Measurements from ENCODE around the gene PAX6. TPM values are rescaled to one million over a fixed set of nuclear protein-coding genes. Genes with fewer than 3 reads are reported as not detected.

PAX6 gene
- total RNA-seq, 1 experiment from 2014 or later: 0.49 TPM

- H3K27me3 ChIP-seq (ENCODE audit: control insufficient read depth, insufficient read depth, low read length): peaks cover 6% of the 10 kb centered on the region; the same call in 1 of the 2 replicates
- DNase-seq (ENCODE audit: low read depth, low spot score): no peak
- CTCF ChIA-PET: no interaction called here
- intact Hi-C loops (cut with micrococcal nuclease; ENCODE audit: unreplicated experiment): no loop called here
- no TSS peak for BruUV-seq (replicated peaks)
- no peaks in the 10 kb centered on the region for H3K4me1 ChIP-seq (ENCODE audit: control insufficient read depth, insufficient read depth, low read length)
- peak; percentile 39 for ATAC-seq
- H3K9me3 ChIP-seq (ENCODE audit: control insufficient read depth, insufficient read depth, low read depth, low read length): no peaks in the 10 kb centered on the region
- no peak overlapping the region for H3K27ac ChIP-seq (ENCODE audit: low read length)
- no peaks in the 10 kb centered on the region for H3K36me3 ChIP-seq (ENCODE audit: control insufficient read depth, insufficient read depth, low read length)
- POLR2A ChIA-PET: no interaction called here
- in situ Hi-C loops (cut with HindIII; ENCODE audit: low pct_unique_long_range_greater_than_20kb, low sequenced_read_pairs): no loop called here
- H3K4me3 ChIP-seq (ENCODE audit: low read depth in 2 of 2, low read length in 2 of 2): peak overlapping the region; percentile 31 to 45
- TF ChIP-seq POLR2AphosphoS5 (IDR thresholded peaks at IDR 0.05; ENCODE audit: low read depth, low read length): no peak
- TF ChIP-seq, protein P1, sequence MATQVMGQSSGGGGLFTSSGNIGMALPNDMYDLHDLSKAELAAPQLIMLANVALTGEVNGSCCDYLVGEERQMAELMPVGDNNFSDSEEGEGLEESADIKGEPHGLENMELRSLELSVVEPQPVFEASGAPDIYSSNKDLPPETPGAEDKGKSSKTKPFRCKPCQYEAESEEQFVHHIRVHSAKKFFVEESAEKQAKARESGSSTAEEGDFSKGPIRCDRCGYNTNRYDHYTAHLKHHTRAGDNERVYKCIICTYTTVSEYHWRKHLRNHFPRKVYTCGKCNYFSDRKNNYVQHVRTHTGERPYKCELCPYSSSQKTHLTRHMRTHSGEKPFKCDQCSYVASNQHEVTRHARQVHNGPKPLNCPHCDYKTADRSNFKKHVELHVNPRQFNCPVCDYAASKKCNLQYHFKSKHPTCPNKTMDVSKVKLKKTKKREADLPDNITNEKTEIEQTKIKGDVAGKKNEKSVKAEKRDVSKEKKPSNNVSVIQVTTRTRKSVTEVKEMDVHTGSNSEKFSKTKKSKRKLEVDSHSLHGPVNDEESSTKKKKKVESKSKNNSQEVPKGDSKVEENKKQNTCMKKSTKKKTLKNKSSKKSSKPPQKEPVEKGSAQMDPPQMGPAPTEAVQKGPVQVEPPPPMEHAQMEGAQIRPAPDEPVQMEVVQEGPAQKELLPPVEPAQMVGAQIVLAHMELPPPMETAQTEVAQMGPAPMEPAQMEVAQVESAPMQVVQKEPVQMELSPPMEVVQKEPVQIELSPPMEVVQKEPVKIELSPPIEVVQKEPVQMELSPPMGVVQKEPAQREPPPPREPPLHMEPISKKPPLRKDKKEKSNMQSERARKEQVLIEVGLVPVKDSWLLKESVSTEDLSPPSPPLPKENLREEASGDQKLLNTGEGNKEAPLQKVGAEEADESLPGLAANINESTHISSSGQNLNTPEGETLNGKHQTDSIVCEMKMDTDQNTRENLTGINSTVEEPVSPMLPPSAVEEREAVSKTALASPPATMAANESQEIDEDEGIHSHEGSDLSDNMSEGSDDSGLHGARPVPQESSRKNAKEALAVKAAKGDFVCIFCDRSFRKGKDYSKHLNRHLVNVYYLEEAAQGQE (IDR thresholded peaks at IDR 0.05; ENCODE audit: insufficient read depth in 1 of 2, low read depth in 2 of 2, low read length in 1 of 2): no peak
- TF ChIP-seq, protein P2, sequence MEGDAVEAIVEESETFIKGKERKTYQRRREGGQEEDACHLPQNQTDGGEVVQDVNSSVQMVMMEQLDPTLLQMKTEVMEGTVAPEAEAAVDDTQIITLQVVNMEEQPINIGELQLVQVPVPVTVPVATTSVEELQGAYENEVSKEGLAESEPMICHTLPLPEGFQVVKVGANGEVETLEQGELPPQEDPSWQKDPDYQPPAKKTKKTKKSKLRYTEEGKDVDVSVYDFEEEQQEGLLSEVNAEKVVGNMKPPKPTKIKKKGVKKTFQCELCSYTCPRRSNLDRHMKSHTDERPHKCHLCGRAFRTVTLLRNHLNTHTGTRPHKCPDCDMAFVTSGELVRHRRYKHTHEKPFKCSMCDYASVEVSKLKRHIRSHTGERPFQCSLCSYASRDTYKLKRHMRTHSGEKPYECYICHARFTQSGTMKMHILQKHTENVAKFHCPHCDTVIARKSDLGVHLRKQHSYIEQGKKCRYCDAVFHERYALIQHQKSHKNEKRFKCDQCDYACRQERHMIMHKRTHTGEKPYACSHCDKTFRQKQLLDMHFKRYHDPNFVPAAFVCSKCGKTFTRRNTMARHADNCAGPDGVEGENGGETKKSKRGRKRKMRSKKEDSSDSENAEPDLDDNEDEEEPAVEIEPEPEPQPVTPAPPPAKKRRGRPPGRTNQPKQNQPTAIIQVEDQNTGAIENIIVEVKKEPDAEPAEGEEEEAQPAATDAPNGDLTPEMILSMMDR (IDR thresholded peaks at IDR 0.05): no peak
- TF ChIP-seq SIN3A (IDR thresholded peaks at IDR 0.05; ENCODE audit: borderline replicate concordance, insufficient read depth, low read depth, low read length): no peak
- TF ChIP-seq TCF7L2 (IDR thresholded peaks at IDR 0.05; ENCODE audit: low read depth, low read length): no peak
Measured at GRCh38 chr11:31816468-31817053, 5.4 kb upstream of the PAX6 start.

- 0 out of 2 replicates have a peak, but pooled peaks cover under 1% of the 10 kb centered on the region for H3K4me1 ChIP-seq (ENCODE audit: control insufficient read depth, insufficient read depth, low read length)
- TF ChIP-seq, protein P2 (IDR thresholded peaks at IDR 0.05): no peak
- TF ChIP-seq POLR2AphosphoS5 (IDR thresholded peaks at IDR 0.05; ENCODE audit: low read depth, low read length) (no peak), SIN3A (IDR thresholded peaks at IDR 0.05; ENCODE audit: borderline replicate concordance, insufficient read depth, low read depth, low read length) (no peak), TCF7L2 (IDR thresholded peaks at IDR 0.05; ENCODE audit: low read depth, low read length) (no peak)
- TF ChIP-seq, protein P1 (IDR thresholded peaks at IDR 0.05; ENCODE audit: insufficient read depth in 1 of 2, low read depth in 2 of 2, low read length in 1 of 2): no peak
- in situ Hi-C loops (cut with HindIII; ENCODE audit: low pct_unique_long_range_greater_than_20kb, low sequenced_read_pairs): no loop called here
- ChIA-PET CTCF (no interaction called here), POLR2A (no interaction called here)
- no peak for DNase-seq (ENCODE audit: low read depth, low spot score)
- H3K36me3 ChIP-seq (ENCODE audit: control insufficient read depth, insufficient read depth, low read length): no peaks in the 10 kb centered on the region
- H3K9me3 ChIP-seq (ENCODE audit: control insufficient read depth, insufficient read depth, low read depth, low read length): no peaks in the 10 kb centered on the region
- no TSS peak for BruUV-seq (replicated peaks)
- H3K4me3 ChIP-seq (ENCODE audit: low read depth in 2 of 2, low read length in 2 of 2): peak overlapping the region; percentile 31 to 45
- intact Hi-C loops (cut with micrococcal nuclease; ENCODE audit: unreplicated experiment): no loop called here
- H3K27me3 ChIP-seq (ENCODE audit: control insufficient read depth, insufficient read depth, low read length): peaks cover 6% of the 10 kb centered on the region; the same call in 1 of the 2 replicates
- no peak overlapping the region for H3K27ac ChIP-seq (ENCODE audit: low read length)
- peak; percentile 7; the same call in 1 of the 2 replicates for ATAC-seq
Measured at GRCh38 chr11:31815711-31816467, 4.8 kb upstream of the PAX6 start.
